Daoy (cell line): ENCODE results near the gene TMEM9B. TPM values are rescaled to one million over a fixed set of nuclear protein-coding genes. Genes with fewer than 3 reads are reported as not detected.

ENCODE experiments used
- total RNA-seq: library from RNA; depleted of rRNA; stranded (reverse); fragments of >200 nt; shearing (Covaris generic); gene quantifications from 2 replicates; pipeline ENCODE4 v1.2.3, GENCODE V29; 2014; rRNA removed

TMEM9B gene
- total RNA-seq, 1 experiment from 2014 or later: 37.9 TPM

Other genes with a start within 250 kb of the TMEM9B start
- gene AKIP1, start 53.3 kb downstream of the TMEM9B start, total RNA-seq: 31.6 and 40.3 TPM in 2 replicates
- gene C11orf16, start 31.5 kb downstream of the TMEM9B start, total RNA-seq: not detected in 2 replicates
- not detected in 2 replicates for gene ASCL3, start 21.4 kb downstream of the TMEM9B start, total RNA-seq
- gene NRIP3, start 39.6 kb upstream of the TMEM9B start, total RNA-seq: 27.4 and 34.8 TPM in 2 replicates
- gene SCUBE2, start 127.2 kb upstream of the TMEM9B start, total RNA-seq: 0.18 and 0.51 TPM in 2 replicates